HG02870 (cell line): ENCODE results near the gene BAZ2B.

Experiments used
- ATAC-seq: cut with Tn5 transposase; IDR thresholded peaks from one replicate; pipeline ENCODE4 v1.9.1; 2021; ENCODE audit warnings: mild to moderate bottlenecking, moderate library complexity; ENCODE audit not compliant: unreplicated experiment

BAZ2B gene

DNA sequence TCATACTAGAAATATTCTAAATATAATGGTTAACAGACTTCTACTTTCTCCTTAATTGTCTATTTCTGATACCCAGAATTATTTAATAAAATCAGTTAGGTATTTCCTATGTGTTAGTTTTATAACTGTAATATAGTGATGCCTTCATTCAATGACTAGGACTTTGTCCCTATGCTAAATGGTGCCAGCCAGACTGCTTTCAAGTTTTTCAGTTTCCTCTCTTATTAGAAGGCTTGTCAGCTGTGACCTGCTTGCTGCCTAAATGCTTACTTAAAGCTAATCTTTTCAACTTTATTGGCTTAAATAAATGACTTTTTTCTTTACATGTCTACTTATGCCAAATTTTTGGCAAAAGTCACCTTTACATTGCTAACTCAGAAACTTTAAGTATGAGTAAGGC lies 30.7 kb downstream of the BAZ2B start:
- ATAC-seq, result no peak

- ATAC-seq, result no peak
These were observed 31.6 kb downstream of the BAZ2B start for GRCh38 chr2:159584796-159585195.

DNA sequence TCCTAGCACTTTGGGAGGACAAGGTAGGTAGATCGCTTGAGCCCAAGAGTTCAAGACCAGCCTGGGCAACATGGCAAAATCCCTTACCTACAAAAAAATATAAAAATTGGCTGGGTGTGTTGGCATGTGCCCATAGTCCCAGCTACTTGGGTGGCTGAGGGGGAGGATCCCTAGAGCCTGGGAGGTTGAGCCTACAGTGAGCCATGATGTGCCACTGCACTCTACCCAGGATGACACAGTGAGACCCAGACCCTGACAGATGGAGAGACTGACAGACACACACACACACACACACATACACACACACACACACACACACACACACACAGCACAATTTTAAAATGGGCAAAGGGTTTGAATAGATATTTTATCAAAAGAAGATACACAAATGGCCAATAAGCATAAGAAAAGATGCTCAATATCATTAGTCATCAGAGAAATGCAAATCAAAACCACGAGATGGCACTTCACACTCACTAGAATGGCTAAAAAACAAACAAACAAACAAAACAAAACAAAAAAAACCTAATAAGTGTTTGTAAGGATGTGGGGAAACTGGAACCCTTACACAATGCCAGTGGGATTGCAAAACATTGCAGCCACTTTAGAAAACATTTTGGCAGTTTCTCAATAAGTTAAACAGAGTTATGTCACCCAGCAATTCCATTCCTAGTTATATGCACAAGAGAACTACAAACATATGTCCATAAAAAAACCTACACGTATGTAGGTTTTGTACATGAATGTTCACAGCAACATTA lies 42.3 kb downstream of the BAZ2B start:
- ATAC-seq, result no peak

DNA sequence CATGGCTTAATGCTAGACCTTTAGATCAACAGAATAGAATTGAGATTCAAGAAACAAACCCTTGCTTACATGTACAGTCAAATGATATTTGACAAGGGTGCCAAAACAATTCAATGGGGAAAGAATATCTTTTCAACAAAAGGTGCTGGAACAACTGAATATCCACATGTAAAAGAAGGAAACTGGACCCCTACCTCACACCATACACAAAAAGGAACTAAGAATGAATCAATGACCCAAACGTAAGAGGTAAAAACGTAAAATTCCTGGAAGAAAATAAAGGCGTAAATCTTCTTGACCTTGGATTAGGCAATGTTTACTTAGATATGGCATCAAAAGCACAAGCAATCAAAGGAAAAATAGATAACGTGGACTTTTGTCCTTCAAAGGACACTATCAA lies 43.1 kb downstream of the BAZ2B start:
- no peak for ATAC-seq

DNA sequence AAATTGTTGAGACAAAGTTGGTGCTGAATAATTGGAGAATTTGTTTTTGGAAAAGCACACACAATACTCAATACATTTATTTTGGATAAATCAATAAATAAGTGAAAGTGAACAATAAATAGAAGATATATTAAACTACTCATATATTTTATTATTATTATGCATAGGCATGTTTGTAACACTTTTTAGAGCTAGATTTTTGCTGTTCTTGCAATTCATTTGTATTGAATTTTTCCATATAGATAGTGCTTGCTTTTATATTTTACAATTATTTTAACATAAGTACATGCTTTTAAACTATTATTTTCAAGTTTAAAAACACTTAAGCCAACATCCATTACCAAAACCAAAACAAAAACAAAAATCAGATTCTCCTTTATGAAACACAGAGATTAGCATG lies 43.9 kb downstream of the BAZ2B start:
- no peak for ATAC-seq

DNA sequence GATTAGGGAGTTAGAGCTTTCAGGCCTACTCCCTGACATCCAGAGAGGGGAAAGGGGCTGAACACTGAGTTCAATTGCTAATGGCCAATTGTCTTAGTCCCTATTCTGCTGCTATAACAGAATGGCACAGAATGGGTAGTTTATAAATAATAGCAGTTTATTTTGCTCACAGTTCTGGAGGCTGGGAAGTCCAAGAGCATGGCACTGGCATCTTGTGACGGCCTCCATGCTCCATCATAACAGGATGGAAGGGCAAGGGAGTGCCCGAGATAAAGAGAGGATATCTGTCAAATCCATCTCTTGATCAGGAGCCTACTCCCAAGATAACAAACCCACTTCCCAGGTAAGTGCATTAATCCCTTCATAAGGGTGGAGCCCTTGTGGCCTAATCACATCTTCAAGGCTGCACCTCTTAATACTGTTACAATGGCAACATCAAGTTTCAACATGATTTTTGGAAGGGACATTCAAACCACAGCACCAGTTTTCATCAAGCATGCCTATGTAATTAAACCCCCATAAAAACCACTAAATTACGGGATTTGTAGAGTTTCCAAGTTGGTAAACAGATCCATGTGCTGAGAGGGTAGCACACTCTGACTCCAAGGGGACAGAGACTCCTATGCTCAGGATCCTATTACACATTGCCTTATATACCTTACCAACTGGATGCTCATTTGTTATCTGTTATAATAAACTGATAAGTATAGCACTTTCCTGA lies 44.6 kb downstream of the BAZ2B start:
- no peak for ATAC-seq

DNA sequence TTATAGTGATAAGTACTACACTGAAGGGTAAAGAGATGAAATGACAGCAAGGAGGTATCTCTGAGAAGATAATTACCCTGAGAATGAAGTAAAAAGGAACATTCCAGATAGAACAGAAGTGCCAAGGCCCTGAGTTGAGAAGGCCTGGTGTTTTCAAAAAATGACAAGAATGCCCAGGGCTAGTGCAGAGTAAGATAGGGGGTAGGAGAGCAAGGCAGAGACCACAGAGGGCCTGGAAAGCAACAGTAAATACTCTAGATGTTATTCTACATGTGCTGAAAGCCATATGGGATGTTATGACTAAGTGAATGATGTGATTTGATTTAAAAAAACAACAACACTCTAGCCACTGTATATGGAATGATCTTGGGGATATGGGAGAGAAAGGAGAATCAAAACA lies 52.3 kb downstream of the BAZ2B start:
- ATAC-seq, result no peak

GRCh38 chr2:159562248-159562647 lies 54.1 kb downstream of the BAZ2B start:
- ATAC-seq, result no peak

DNA sequence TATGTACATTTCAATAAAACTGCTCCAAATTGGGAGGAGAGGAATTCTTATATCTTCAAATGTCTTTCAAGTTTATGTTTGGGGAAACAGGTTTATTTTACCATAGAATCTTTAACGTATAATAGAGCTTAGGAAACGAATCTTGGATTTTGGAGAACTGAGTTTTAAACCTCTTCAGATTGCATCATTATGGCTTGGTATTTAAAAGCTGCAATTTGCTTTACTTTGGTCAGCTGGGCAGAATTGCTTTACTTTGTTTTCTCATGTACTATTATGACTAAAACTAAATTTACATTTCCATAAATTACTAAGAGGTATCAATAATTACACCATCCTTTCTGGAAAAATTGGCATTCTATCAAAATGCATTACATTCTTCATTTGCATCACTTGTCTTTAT lies 54.6 kb downstream of the BAZ2B start:
- no peak for ATAC-seq

DNA sequence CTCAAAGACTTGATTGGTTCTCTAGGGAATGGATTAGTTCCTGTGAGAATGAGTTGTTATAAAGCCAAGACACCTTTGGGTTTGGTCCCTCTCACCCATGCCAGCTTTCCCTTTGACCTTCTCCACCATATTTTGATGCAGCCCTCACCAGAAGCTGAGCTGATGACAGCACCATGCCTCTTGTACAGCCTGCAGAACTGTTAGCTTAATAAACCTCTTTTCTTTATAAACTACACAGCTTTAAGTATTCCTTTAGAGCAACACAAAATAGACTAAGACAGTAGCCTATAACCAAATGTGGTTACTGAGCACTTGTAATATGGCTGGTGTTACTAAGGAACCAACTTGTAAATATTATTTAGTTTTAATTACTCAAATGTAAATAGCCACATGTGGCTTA lies 55.1 kb downstream of the BAZ2B start:
- no peak for ATAC-seq

- ATAC-seq, result no peak
These were observed 57.3 kb downstream of the BAZ2B start for GRCh38 chr2:159559034-159559433.

DNA sequence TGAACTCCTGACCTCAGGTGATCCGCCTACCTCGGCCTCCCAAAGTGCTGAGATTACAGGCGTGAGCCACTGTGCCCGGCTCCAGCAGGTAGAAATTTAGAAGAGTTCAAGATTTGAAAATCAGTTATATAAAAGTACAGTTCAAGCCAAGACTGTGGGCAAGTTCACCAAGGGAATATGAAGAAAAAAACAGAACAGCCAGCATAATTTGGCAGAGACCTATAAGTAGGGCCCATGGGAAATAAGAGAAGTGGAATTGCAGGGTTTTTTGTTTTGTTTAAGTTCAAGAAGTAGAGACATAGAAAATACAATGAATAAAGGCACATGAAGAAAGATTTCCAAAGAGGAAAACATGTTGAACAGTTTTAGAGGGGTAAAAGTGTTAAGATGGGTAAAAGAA lies 57.9 kb downstream of the BAZ2B start:
- no peak for ATAC-seq

- ATAC-seq, result no peak
These were observed 58.8 kb downstream of the BAZ2B start for GRCh38 chr2:159557437-159558034.

GRCh38 chr2:159555651-159556392 lies 60.5 kb downstream of the BAZ2B start:
- no peak for ATAC-seq

- no peak for ATAC-seq
These were observed 62.6 kb downstream of the BAZ2B start for GRCh38 chr2:159553727-159554126.

- no peak for ATAC-seq
These were observed 64.5 kb downstream of the BAZ2B start for GRCh38 chr2:159551806-159552205.

DNA sequence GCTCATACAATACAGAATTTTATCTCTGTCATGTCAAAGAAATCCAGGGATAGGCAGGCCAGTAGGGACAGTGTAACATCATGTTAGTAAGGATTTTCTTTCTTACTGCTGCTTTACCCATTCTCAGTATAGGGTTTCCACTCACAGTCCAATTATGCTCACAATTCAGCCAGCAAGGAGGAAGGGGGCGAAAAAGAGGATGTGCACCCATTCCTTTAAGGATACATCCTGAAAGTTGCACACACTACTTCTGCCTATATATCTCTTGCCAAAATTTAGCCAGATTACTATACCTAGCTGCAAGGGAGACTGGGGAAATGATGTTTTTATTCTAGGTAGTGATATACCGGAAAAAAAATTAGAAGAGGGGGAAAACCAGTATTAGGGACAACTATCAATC lies 66.1 kb downstream of the BAZ2B start:
- ATAC-seq, result no peak

GRCh38 chr2:159549234-159549633 lies 67.1 kb downstream of the BAZ2B start:
- ATAC-seq, result no peak

GRCh38 chr2:159546716-159547430 lies 69.5 kb downstream of the BAZ2B start:
- no peak for ATAC-seq

- ATAC-seq, result no peak
These were observed 70.3 kb downstream of the BAZ2B start for GRCh38 chr2:159546039-159546438.

GRCh38 chr2:159545085-159545484 lies 71.3 kb downstream of the BAZ2B start:
- no peak for ATAC-seq
